Caco-2 (cell line): ENCODE data around the gene CACNA1C. TPM values are rescaled to one million over a fixed set of nuclear protein-coding genes. Genes with fewer than 3 reads are reported as not detected.

Source experiments
- BruUV-seq: library from RNA; stranded (reverse); fragments of 400-500 nt; replicated peaks from 2 replicates; lab custom pipeline; 2021; lab: Mats Ljungman, UMichigan
- CTCF ChIA-PET: fragments of 300-600 bp; sonication (Branson Sonifier 250); formaldehyde crosslinking; loops from one replicate; lab custom pipeline; 2022; ENCODE audit warnings: antibody characterized with exemption; lab: Charles Lee
- POLR2A ChIA-PET: fragments of 300-600 bp; sonication (Branson Sonifier 250); formaldehyde crosslinking; loops from one replicate; lab custom pipeline; 2022; ENCODE audit warnings: antibody characterized with exemption; lab: Charles Lee
- DNase-seq, 2 experiments: peaks; one replicate each; pipeline versions ENCODE4 v3.0.0 to v3.0.0-alpha.2; 2020 to 2022
- H3K27me3 ChIP-seq: replicated peaks from 2 replicates; pipeline ENCODE4 v1.6.0; 2011; ENCODE audit warnings: low read length; ENCODE audit not compliant: control insufficient read depth, insufficient read depth
- H3K36me3 ChIP-seq: 2 replicates; pipeline ENCODE4 v1.5.1; 2011; ENCODE audit warnings: low read length; ENCODE audit not compliant: control insufficient read depth, insufficient read depth
- H3K4me1 ChIP-seq: fragments of 250-450 bp; sonication (Bioruptor Pico); 2 replicates; pipeline ENCODE4 v1.5.1; 2020; ENCODE audit warnings: mild to moderate bottlenecking
- H3K4me3 ChIP-seq: 2 replicates; pipeline ENCODE4 v1.5.1; 2011; ENCODE audit warnings: low read depth, mild to moderate bottlenecking, control low read depth, low read length
- H3K9me3 ChIP-seq: fragments of 250-450 bp; sonication (Bioruptor Pico); 2 replicates; pipeline ENCODE4 v1.5.1; 2020; ENCODE audit warnings: mild to moderate bottlenecking, moderate library complexity
- H3K27ac Mint-ChIP-seq: one replicate; pipeline ENCODE4 v1.8.0; 2022; ENCODE audit warnings: mixed read lengths; ENCODE audit not compliant: unreplicated experiment
- H3K27me3 Mint-ChIP-seq: one replicate; pipeline ENCODE4 v1.8.0; 2022; ENCODE audit warnings: mixed read lengths; ENCODE audit not compliant: insufficient read depth, unreplicated experiment
- H3K36me3 Mint-ChIP-seq: one replicate; pipeline ENCODE4 v1.8.0; 2022; ENCODE audit warnings: mild to moderate bottlenecking, mixed read lengths; ENCODE audit not compliant: insufficient read depth, unreplicated experiment
- H3K4me1 Mint-ChIP-seq: one replicate; pipeline ENCODE4 v1.8.0; 2022; ENCODE audit warnings: low read depth, mixed read lengths; ENCODE audit not compliant: unreplicated experiment
- H3K4me3 Mint-ChIP-seq: one replicate; pipeline ENCODE4 v1.8.0; 2022; ENCODE audit warnings: mild to moderate bottlenecking, moderate library complexity, mixed read lengths; ENCODE audit not compliant: unreplicated experiment
- H3K9me3 Mint-ChIP-seq: one replicate; pipeline ENCODE4 v1.8.0; 2022; ENCODE audit warnings: mixed read lengths; ENCODE audit not compliant: unreplicated experiment
- intact Hi-C: fragments of 100-400 bp; cut with micrococcal nuclease; formaldehyde crosslinking; loops from one replicate; pipeline ENCODE4 v1.10.0; 2022; ENCODE audit not compliant: unreplicated experiment
- total RNA-seq: library from RNA; stranded (reverse); gene quantifications from 2 replicates; pipeline ENCODE4 v1.2.3, GENCODE V29; 2022
- TF ChIP-seq, protein P1 (sequence below), 2 experiments: fragments of 200-600 bp in 1 of 2; IDR thresholded peaks; 1 replicate in 1 of 2; 2 replicates in 1 of 2; pipeline versions ENCODE4 v1.5.1 to v1.8.0; 2011 to 2022; ENCODE audit warnings: antibody characterized with exemption in 1 of 2, control low read depth in 1 of 2, inconsistent platforms in 1 of 2, low read depth in 1 of 2, low read length in 1 of 2, mild to moderate bottlenecking in 1 of 2, moderate library complexity in 1 of 2; ENCODE audit not compliant: insufficient read depth in 1 of 2, severe bottlenecking in 1 of 2, unreplicated experiment in 1 of 2

CACNA1C gene
- total RNA-seq, 1 experiment from 2014 or later, result not detected

DNA sequence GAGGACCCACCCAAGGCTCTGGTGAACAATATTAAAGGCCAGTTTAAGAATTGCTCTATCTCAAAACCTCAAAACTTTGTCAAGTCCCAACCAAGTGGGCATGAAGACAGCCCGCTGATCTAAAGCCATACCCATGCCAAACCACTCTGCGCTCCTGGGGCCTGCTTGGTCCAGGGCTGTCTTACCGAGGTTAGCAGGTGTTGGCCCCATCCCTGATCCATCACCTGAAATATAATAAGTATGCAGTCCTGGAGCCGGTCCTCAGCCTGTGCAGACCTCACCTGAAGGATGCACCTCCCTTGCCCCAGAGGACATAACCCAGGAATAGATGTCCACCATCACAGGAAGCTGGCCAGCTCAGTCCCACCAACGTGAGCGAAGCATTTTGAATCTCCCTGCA, 543.7 kb downstream of the CACNA1C start:
- TF ChIP-seq, protein P1, sequence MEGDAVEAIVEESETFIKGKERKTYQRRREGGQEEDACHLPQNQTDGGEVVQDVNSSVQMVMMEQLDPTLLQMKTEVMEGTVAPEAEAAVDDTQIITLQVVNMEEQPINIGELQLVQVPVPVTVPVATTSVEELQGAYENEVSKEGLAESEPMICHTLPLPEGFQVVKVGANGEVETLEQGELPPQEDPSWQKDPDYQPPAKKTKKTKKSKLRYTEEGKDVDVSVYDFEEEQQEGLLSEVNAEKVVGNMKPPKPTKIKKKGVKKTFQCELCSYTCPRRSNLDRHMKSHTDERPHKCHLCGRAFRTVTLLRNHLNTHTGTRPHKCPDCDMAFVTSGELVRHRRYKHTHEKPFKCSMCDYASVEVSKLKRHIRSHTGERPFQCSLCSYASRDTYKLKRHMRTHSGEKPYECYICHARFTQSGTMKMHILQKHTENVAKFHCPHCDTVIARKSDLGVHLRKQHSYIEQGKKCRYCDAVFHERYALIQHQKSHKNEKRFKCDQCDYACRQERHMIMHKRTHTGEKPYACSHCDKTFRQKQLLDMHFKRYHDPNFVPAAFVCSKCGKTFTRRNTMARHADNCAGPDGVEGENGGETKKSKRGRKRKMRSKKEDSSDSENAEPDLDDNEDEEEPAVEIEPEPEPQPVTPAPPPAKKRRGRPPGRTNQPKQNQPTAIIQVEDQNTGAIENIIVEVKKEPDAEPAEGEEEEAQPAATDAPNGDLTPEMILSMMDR (IDR thresholded peaks at IDR 0.05; ENCODE audit: insufficient read depth in 1 of 2, low read depth in 1 of 2, low read length in 1 of 2, severe bottlenecking in 1 of 2, unreplicated experiment in 1 of 2), result no peak
- no peaks in the 10 kb centered on the region for H3K4me1 Mint-ChIP-seq
- H3K9me3 Mint-ChIP-seq, result peaks cover 12% of the 10 kb centered on the region
- Histone ChIP-seq H3K27me3 (peaks cover 7% of the 10 kb centered on the region), H3K36me3 (no peaks in the 10 kb centered on the region), H3K4me3 (no peak overlapping the region), H3K9me3 (peaks cover 10% of the 10 kb centered on the region; the same call in 1 of the 2 replicates), H3K4me1 (no peaks in the 10 kb centered on the region)
- no peaks in the 10 kb centered on the region for H3K36me3 Mint-ChIP-seq
- peaks cover 18% of the 10 kb centered on the region for H3K27me3 Mint-ChIP-seq
- DNase-seq, result no peak
- ChIA-PET POLR2A (no interaction called here), CTCF (no interaction called here)
- no peak overlapping the region for H3K4me3 Mint-ChIP-seq
- intact Hi-C loops, result no loop called here
- BruUV-seq, result no TSS peak
- H3K27ac Mint-ChIP-seq, result no peak overlapping the region

DNA sequence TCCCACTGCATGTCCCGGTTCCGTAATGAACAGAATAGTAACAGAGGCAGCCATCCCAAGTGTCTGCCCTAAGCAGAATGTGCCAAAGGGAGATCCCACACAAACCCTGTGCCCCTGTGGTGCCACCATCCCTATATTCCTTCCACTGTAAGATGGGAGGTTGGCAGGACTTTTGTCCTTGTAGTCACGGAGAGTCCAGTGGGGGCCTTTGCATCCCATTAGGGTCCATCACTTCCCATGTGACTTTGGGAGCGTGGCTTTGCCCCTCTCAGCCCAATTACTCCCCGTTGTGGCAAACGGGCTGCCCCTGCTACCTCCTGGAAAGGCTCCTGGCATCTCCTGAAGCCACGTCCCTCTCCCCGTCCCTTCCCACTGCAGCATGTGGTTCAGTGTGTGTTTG, 552.5 kb downstream of the CACNA1C start:
- H3K36me3 Mint-ChIP-seq, result no peaks in the 10 kb centered on the region
- no peaks in the 10 kb centered on the region for H3K4me1 Mint-ChIP-seq
- intact Hi-C loops, result no loop called here
- CTCF ChIA-PET, result no interaction called here
- no peak overlapping the region for H3K4me3 Mint-ChIP-seq
- TF ChIP-seq, protein P1 (IDR thresholded peaks at IDR 0.05; ENCODE audit: insufficient read depth in 1 of 2, low read depth in 1 of 2, low read length in 1 of 2, severe bottlenecking in 1 of 2, unreplicated experiment in 1 of 2), result no peak
- no peaks in the 10 kb centered on the region for H3K36me3 ChIP-seq
- no peaks in the 10 kb centered on the region for H3K9me3 Mint-ChIP-seq
- peaks cover 44% of the 10 kb centered on the region for H3K27me3 Mint-ChIP-seq
- DNase-seq, result no peak
- H3K4me3 ChIP-seq, result no peak overlapping the region
- BruUV-seq, result no TSS peak
- H3K27ac Mint-ChIP-seq, result no peak overlapping the region
- peaks cover 5% of the 10 kb centered on the region for H3K27me3 ChIP-seq
- 0 out of 2 replicates have a peak, but pooled peaks cover 4% of the 10 kb centered on the region for H3K9me3 ChIP-seq
- POLR2A ChIA-PET, result no interaction called here
- no peaks in the 10 kb centered on the region for H3K4me1 ChIP-seq

DNA sequence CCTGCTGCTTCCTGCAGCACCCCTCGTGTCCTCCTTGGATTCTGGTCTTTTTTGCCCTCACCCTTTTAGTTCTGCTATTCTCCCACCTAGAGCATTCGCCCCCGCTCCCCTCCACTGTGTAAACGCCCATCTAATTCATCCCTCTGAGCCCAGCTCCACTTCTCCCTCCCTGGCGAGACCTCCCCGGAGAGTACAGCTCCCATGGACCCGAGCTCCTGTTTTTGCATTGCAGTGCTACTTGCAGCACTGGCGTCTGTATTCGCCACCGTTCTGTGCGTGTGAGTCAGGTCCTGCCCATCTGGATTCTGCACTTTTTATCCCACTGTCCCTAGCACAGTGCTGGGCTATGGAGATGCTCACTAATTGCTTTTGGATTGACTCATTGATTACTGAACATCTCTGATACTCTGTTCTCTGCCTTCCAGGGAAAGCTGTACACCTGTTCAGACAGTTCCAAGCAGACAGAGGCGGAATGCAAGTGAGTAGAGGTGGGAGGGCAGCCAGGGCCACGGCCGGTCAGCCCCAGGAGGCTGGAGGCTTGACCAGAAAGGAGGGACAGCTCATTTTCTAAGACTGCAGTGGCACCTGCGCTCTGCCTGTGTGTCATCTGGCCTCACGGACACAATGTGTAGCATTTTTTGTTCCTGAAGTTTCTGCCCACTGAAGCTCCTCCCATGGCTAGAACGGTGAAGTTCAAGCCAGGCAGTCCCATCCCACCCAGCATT, 553.6 kb downstream of the CACNA1C start:
- 0 out of 2 replicates have a peak, but pooled peaks cover 4% of the 10 kb centered on the region for H3K9me3 ChIP-seq
- POLR2A ChIA-PET, result no interaction called here
- intact Hi-C loops, result no loop called here
- TF ChIP-seq, protein P1 (IDR thresholded peaks at IDR 0.05; ENCODE audit: insufficient read depth in 1 of 2, low read depth in 1 of 2, low read length in 1 of 2, severe bottlenecking in 1 of 2, unreplicated experiment in 1 of 2), result no peak
- H3K36me3 Mint-ChIP-seq, result no peaks in the 10 kb centered on the region
- no peaks in the 10 kb centered on the region for H3K9me3 Mint-ChIP-seq
- no peak for DNase-seq
- no peaks in the 10 kb centered on the region for H3K4me1 ChIP-seq
- peaks cover 49% of the 10 kb centered on the region for H3K27me3 Mint-ChIP-seq
- H3K27me3 ChIP-seq, result peaks cover 4% of the 10 kb centered on the region
- no peak overlapping the region for H3K4me3 ChIP-seq
- BruUV-seq, result no TSS peak
- H3K27ac Mint-ChIP-seq, result no peak overlapping the region
- no peaks in the 10 kb centered on the region for H3K36me3 ChIP-seq
- no peaks in the 10 kb centered on the region for H3K4me1 Mint-ChIP-seq
- CTCF ChIA-PET, result no interaction called here
- H3K4me3 Mint-ChIP-seq, result no peak overlapping the region
